GM12878 (cell line): ENCODE data around the gene NACC1. TPM values are rescaled to one million over a fixed set of nuclear protein-coding genes. Genes with fewer than 3 reads are reported as not detected.

Experiments used
- ATAC-seq: fragments of 200-7000 bp; cut with Tn5 transposase; 3 replicates; pipeline ENCODE4 v1.9.1; 2020; ENCODE audit warnings: mild to moderate bottlenecking, moderate library complexity
- BruUV-seq: library from RNA; stranded (reverse); fragments of 400-500 nt; replicated peaks from 2 replicates; lab custom pipeline; 2021; lab: Mats Ljungman, UMichigan
- CTCF ChIA-PET: fragments of 300-600 bp; sonication (Branson Sonifier 250); formaldehyde crosslinking; extraction: SDS; loops from one replicate; lab custom pipeline; 2021; ENCODE audit warnings: inconsistent platforms; lab: Yijun Ruan, JAX
- POLR2A ChIA-PET: fragments of 350-600 bp; formaldehyde crosslinking; extraction: SDS; loops from one replicate; lab custom pipeline; 2021; ENCODE audit warnings: inconsistent platforms; lab: Charles Lee
- RAD21 ChIA-PET: fragments of 300-600 bp; sonication (Branson Sonifier 250); formaldehyde crosslinking; loops from one replicate; lab custom pipeline; 2023; ENCODE audit warnings: antibody characterized with exemption; ENCODE audit not compliant: unreplicated experiment; lab: Charles Lee
- SMC1A ChIA-PET: fragments of 300-600 bp; sonication (Branson Sonifier 250); formaldehyde crosslinking; loops from one replicate; lab custom pipeline; 2023; ENCODE audit not compliant: unreplicated experiment, uncharacterized antibody; lab: Charles Lee
- DNase-seq: peaks from one replicate; pipeline ENCODE4 v3.0.0-alpha.2; 2011; ENCODE audit warnings: low read depth, low spot score
- FAIRE-seq: peaks from 3 replicates; lab custom pipeline; 2011; peaks lifted over from hg19 to GRCh38; lab: Jason Lieb, UNC
- H2AFZ ChIP-seq: 2 replicates; pipeline ENCODE4 v1.6.0; 2011; ENCODE audit warnings: low read depth, low read length, control low read depth; ENCODE audit not compliant: control insufficient read depth
- H3K27ac ChIP-seq: 2 replicates; pipeline ENCODE4 v1.5.1; 2011; ENCODE audit warnings: control low read depth; ENCODE audit not compliant: control insufficient read depth, insufficient read depth
- H3K27me3 ChIP-seq, 2 experiments: replicated peaks in 1 of 2; 2 replicates each; pipeline versions ENCODE4 v1.6.0 to v1.6.1; 2011; ENCODE audit warnings: low read length in 1 of 2; ENCODE audit not compliant: control insufficient read depth in 2 of 2, insufficient read depth in 2 of 2
- H3K36me3 ChIP-seq, 2 experiments: 2 replicates each; pipeline ENCODE4 v1.5.1; 2011; ENCODE audit warnings: low read length in 1 of 2; ENCODE audit not compliant: control insufficient read depth in 2 of 2, insufficient read depth in 2 of 2
- H3K4me1 ChIP-seq: 2 replicates; pipeline ENCODE4 v1.6.1; 2011; ENCODE audit warnings: mild to moderate bottlenecking, low read length, moderate library complexity, mixed read lengths; ENCODE audit not compliant: control insufficient read depth, insufficient read depth
- H3K4me2 ChIP-seq: 2 replicates; pipeline ENCODE4 v1.6.0; 2011; ENCODE audit warnings: control low read depth; ENCODE audit not compliant: control insufficient read depth, insufficient read depth
- H3K4me3 ChIP-seq: fragments of 200-600 bp; sonication (generic); 2 replicates; pipeline ENCODE4 v1.5.1; 2016
- H3K79me2 ChIP-seq: 2 replicates; pipeline ENCODE4 v1.6.0; 2011; ENCODE audit warnings: low read length; ENCODE audit not compliant: control insufficient read depth, insufficient read depth
- H3K9ac ChIP-seq: 2 replicates; pipeline ENCODE4 v1.8.0; 2011; ENCODE audit warnings: low read length, control low read depth, mixed read lengths; ENCODE audit not compliant: control insufficient read depth, insufficient read depth
- H3K9me3 ChIP-seq: replicated peaks from 3 replicates; pipeline ENCODE4 v1.5.1; 2011; ENCODE audit warnings: mild to moderate bottlenecking, low read length; ENCODE audit not compliant: control insufficient read depth, insufficient read depth
- H4K20me1 ChIP-seq: 2 replicates; pipeline ENCODE4 v1.6.0; 2011; ENCODE audit not compliant: control insufficient read depth, insufficient read depth
- BHLHE40 ChIP-seq, 2 experiments: fragments of 450-650 bp in 1 of 2; IDR thresholded peaks; 2 replicates each; pipeline ENCODE4 v1.6.1; 2011 to 2017; ENCODE audit warnings: low read depth in 2 of 2, borderline replicate concordance in 1 of 2, improper control_type of control experiment in 1 of 2, low read length in 1 of 2, mild to moderate bottlenecking in 1 of 2
- ESRRA ChIP-seq: IDR thresholded peaks from 2 replicates; pipeline ENCODE4 v1.6.1; 2012; ENCODE audit warnings: mild to moderate bottlenecking, low read length, improper control_type of control experiment
- SUZ12 ChIP-seq: fragments of 200-600 bp; sonication (generic); IDR thresholded peaks from one replicate; pipeline ENCODE4 v1.6.1; 2018; ENCODE audit warnings: antibody characterized with exemption, mild to moderate bottlenecking; ENCODE audit not compliant: unreplicated experiment
- ZNF592 ChIP-seq: fragments of 450-650 bp; IDR thresholded peaks from 2 replicates; pipeline ENCODE4 v1.6.1; 2017; ENCODE audit warnings: mild to moderate bottlenecking, moderate library complexity
- WGBS: methylation state at CpG from one replicate; pipeline ENCODE4 v1.1.6; 2016; ENCODE audit warnings: low lambda C conversion rate; ENCODE audit not compliant: insufficient replicate concordance, insufficient coverage; ENCODE audit errors: missing lambda C conversion rate; 5-methylcytosine and 5-hydroxymethylcytosine counted together
- in situ Hi-C: fragments of 300-500 bp; cut with MboI; formaldehyde crosslinking; loops from 9 replicates; pipeline ENCODE4 v1.14.3; 2018; ENCODE audit warnings: mixed read lengths
- intact Hi-C: fragments of 100-400 bp; cut with micrococcal nuclease; formaldehyde crosslinking; loops from one replicate; pipeline ENCODE4 v1.14.2; 2022; ENCODE audit not compliant: unreplicated experiment
- polyA plus RNA-seq, 11 experiments: library from polyadenylated mRNA; depleted of rRNA in 4 of 11; unstranded in 6 of 11; stranded (reverse) in 5 of 11; fragments of >200 nt; fragmentation: Nextera tagmentation in 4 of 11; fragmentation: Illumina TruSeq in 1 of 11; extraction: Ambion mirVana in 4 of 11; extraction: Trizol in 1 of 11; gene quantifications; 1 replicate in 1 of 11; 2 replicates in 10 of 11; pipeline versions ENCODE4 v1.2.1 to v1.2.3, GENCODE V29; 2011 to 2016; ENCODE audit warnings: inconsistent platforms in 2 of 11, missing spikeins in 2 of 11, low read depth in 1 of 11
- total RNA-seq, 4 experiments: library from RNA; depleted of rRNA in 3 of 4; stranded (reverse); fragments of >200 nt in 3 of 4; fragmentation: Illumina TruSeq in 1 of 4; extraction: Trizol in 1 of 4; gene quantifications; 2 replicates each; pipeline versions ENCODE4 v1.2.1 to v1.2.3, GENCODE V29; 2013 to 2021

NACC1 gene
- total and polyA plus RNA-seq, 10 of the 15 experiments (the other 5 are each of a cell fraction or from before 2014, with no cell fraction given), result 0.18 to 120 (median 19.2) TPM

GRCh38 chr19:13094771-13095392, 23.2 kb upstream of the NACC1 start:
- 4% methylated on average over 14 of the region's 16 CpGs for WGBS
- no peak overlapping the region for H3K4me3 ChIP-seq
- H4K20me1 ChIP-seq, result no peaks in the 10 kb centered on the region
- peaks cover 2 to 7% of the 10 kb centered on the region in 2 experiments for H3K27me3 ChIP-seq
- no peak overlapping the region for H2AFZ ChIP-seq
- 0 out of 2 replicates have a peak overlapping the region, but pooled peaks have one; percentile 10 for H3K4me2 ChIP-seq
- H3K9ac ChIP-seq, result no peak overlapping the region
- H3K36me3 ChIP-seq, result no peaks in the 10 kb centered on the region
- no peaks in the 10 kb centered on the region; the same call in 2 of the 3 replicates for H3K9me3 ChIP-seq
- no peaks in the 10 kb centered on the region for H3K79me2 ChIP-seq
- SMC1A ChIA-PET, result interaction anchor here (1.8 to 4.3 kb wide), 3 partner anchors 34 to 130 kb away, joined by 9 to 48 read pairs (median 20); no protein-coding TSS in a partner anchor
- no TSS peak for BruUV-seq
- H3K27ac ChIP-seq, result no peak overlapping the region
- in situ Hi-C loops, result loop anchor here (5.0 to 10.0 kb wide), 2 partner anchors 118 to 210 kb away; partner anchors contain the start of genes DNASE2 and KLF1
- intact Hi-C loops, result loop anchor here (10.0 kb wide), 1 partner anchor 60 kb away; no protein-coding TSS in a partner anchor
- TF ChIP-seq ESRRA, result no peak
- peak in 1 of 2 experiments; percentile 38; a peak in 1 of 4 replicates for TF ChIP-seq BHLHE40 (IDR thresholded peaks at IDR 0.05; ENCODE audit: borderline replicate concordance in 1 of 2, low read depth in 2 of 2, low read length in 1 of 2)
- POLR2A ChIA-PET, result interaction anchor here (0.5 to 1.1 kb wide), 2 partner anchors 33 to 63 kb away, joined by 3 to 4 read pairs; no protein-coding TSS in a partner anchor
- peaks cover 30% of the 10 kb centered on the region for H3K4me1 ChIP-seq
- RAD21 ChIA-PET, result interaction anchor here (1.0 to 5.3 kb wide), 9 partner anchors 10 to 129 kb away, joined by 3 to 81 read pairs (median 6); partner anchors contain the start of genes IER2 and STX10
- no peak for FAIRE-seq
- CTCF ChIA-PET, result interaction anchor here (0.9 to 8.0 kb wide), 16 partner anchors 9 to 329 kb away, joined by 3 to 145 read pairs (median 4); no protein-coding TSS in a partner anchor
- ATAC-seq, result peak; percentile 35
- no peak for DNase-seq

GRCh38 chr19:13095393-13095784, 22.7 kb upstream of the NACC1 start:
- Histone ChIP-seq H3K9ac (no peak overlapping the region), H3K27me3 (peaks cover 2 to 7% of the 10 kb centered on the region in 2 experiments), H3K4me2 (peak overlapping the region; percentile 10; the same call in 1 of the 2 replicates), H3K79me2 (no peaks in the 10 kb centered on the region), H4K20me1 (no peaks in the 10 kb centered on the region), H2AFZ (no peak overlapping the region), H3K9me3 (no peaks in the 10 kb centered on the region; the same call in 2 of the 3 replicates), H3K27ac (no peak overlapping the region), H3K36me3 (no peaks in the 10 kb centered on the region), H3K4me1 (peaks cover 35% of the 10 kb centered on the region), H3K4me3 (no peak overlapping the region)
- DNase-seq, result no peak
- ChIA-PET POLR2A (interaction anchor here (0.5 kb wide), 1 partner anchor 63 kb away, joined by 3 read pairs; no protein-coding TSS in a partner anchor), RAD21 (interaction anchor here (1.1 to 5.3 kb wide), 5 partner anchors 9 to 130 kb away, joined by 3 to 81 read pairs (median 18); no protein-coding TSS in a partner anchor), CTCF (interaction anchor here (2.5 to 8.0 kb wide), 5 partner anchors 9 to 131 kb away, joined by 13 to 145 read pairs (median 39); no protein-coding TSS in a partner anchor), SMC1A (interaction anchor here (1.8 to 4.3 kb wide), 2 partner anchors 34 to 117 kb away, joined by 9 to 48 read pairs; no protein-coding TSS in a partner anchor)
- no TSS peak for BruUV-seq
- 1% methylated on average over 19 of the region's 25 CpGs for WGBS
- ATAC-seq, result no peak
- no peak for FAIRE-seq
- in situ Hi-C loops, result loop anchor here (10.0 kb wide), 1 partner anchor 211 kb away; the partner anchor contains the start of genes DNASE2 and KLF1
- TF ChIP-seq SUZ12 (peak; percentile 68), ZNF592 (no peak)
- intact Hi-C loops, result loop anchor here (10.0 kb wide), 1 partner anchor 61 kb away; no protein-coding TSS in a partner anchor
